HPDE6-E6E7 (cell line): ENCODE results near the gene RPL36AL.
"Not testable (repeated sequence)": the region's sequence is repeated elsewhere in the genome, so short reads cannot be mapped to it uniquely, and the experiment has no call there.

Source experiments
- DNase-seq: peaks from one replicate; pipeline ENCODE4 v3.0.0; 2011; ENCODE audit warnings: missing footprints; ENCODE audit errors: extremely low spot score

Gene RPL36AL

GRCh38 chr14:49619273-49619672 is 1.2 kb downstream of the RPL36AL start:
- not testable (repeated sequence) for DNase-seq

- no peak for DNase-seq
These were observed 2.4 kb downstream of the RPL36AL start for GRCh38 chr14:49617852-49618519.

GRCh38 chr14:49615776-49616175 is 4.7 kb downstream of the RPL36AL start:
- DNase-seq = no peak

- DNase-seq = no peak
These were observed 6.2 kb downstream of the RPL36AL start for GRCh38 chr14:49614196-49614595.

GRCh38 chr14:49612671-49613070 is 7.8 kb downstream of the RPL36AL start:
- no peak for DNase-seq

- no peak for DNase-seq
These were observed 8.2 kb downstream of the RPL36AL start for GRCh38 chr14:49612251-49612650.

GRCh38 chr14:49607583-49607982 is 12.8 kb downstream of the RPL36AL start:
- no peak for DNase-seq

- DNase-seq = peak; percentile 67
These were observed 21.7 kb downstream of the RPL36AL start, which contains the start of gene LRR1 for GRCh38 chr14:49598485-49599300. Gene LRR1, plus strand, starts transcription at chr14:49598940. Its CDS starts 81 bp downstream, at chr14:49599021.

- DNase-seq = no peak
These were observed 22.3 kb downstream of the RPL36AL start for GRCh38 chr14:49598189-49598484.

- no peak for DNase-seq
These were observed 25.9 kb downstream of the RPL36AL start for GRCh38 chr14:49594347-49595091.

- peak; percentile 14 for DNase-seq
These were observed 27.4 kb downstream of the RPL36AL start for GRCh38 chr14:49593016-49593415.

GRCh38 chr14:49589387-49589786 is 31.0 kb downstream of the RPL36AL start:
- no peak for DNase-seq

GRCh38 chr14:49586673-49587460 is 33.6 kb downstream of the RPL36AL start:
- DNase-seq = peak; percentile 6

- peak; percentile 86 for DNase-seq
These were observed 34.4 kb downstream of the RPL36AL start, which contains the start of gene RPS29 for GRCh38 chr14:49585803-49586672. Gene RPS29, minus strand, starts transcription at chr14:49586380. Its CDS starts 34 bp downstream, at chr14:49586346.

GRCh38 chr14:49584981-49585640 is 35.3 kb downstream of the RPL36AL start:
- not testable (repeated sequence) for DNase-seq

GRCh38 chr14:49584058-49584457 is 36.4 kb downstream of the RPL36AL start:
- no peak for DNase-seq

GRCh38 chr14:49583629-49584028 is 36.8 kb downstream of the RPL36AL start:
- DNase-seq = no peak

- no peak for DNase-seq
These were observed 38.1 kb downstream of the RPL36AL start for GRCh38 chr14:49582113-49582977.
